Neural crest cell (in vitro differentiated cells): ENCODE measurements around the gene PARP8. TPM values are rescaled to one million over a fixed set of nuclear protein-coding genes. Genes with fewer than 3 reads are reported as not detected.

Experiments used
- DNase-seq: peaks from one replicate; pipeline ENCODE4 v3.0.0; 2021; ENCODE audit warnings: low read depth, mixed read lengths, low spot score
- H3K27ac Mint-ChIP-seq: one replicate; pipeline ENCODE4 v1.8.0; 2021; ENCODE audit warnings: mild to moderate bottlenecking, mixed read lengths; ENCODE audit not compliant: unreplicated experiment
- H3K27me3 Mint-ChIP-seq: 2 replicates; pipeline ENCODE4 v1.8.0; 2021; ENCODE audit warnings: low read depth, mild to moderate bottlenecking, mixed read lengths
- H3K36me3 Mint-ChIP-seq: 2 replicates; pipeline ENCODE4 v1.8.0; 2021; ENCODE audit warnings: low read depth, mild to moderate bottlenecking, mixed read lengths
- H3K4me1 Mint-ChIP-seq: 2 replicates; pipeline ENCODE4 v1.8.0; 2021; ENCODE audit warnings: mixed read lengths
- H3K4me3 Mint-ChIP-seq: one replicate; pipeline ENCODE4 v1.8.0; 2021; ENCODE audit warnings: mild to moderate bottlenecking, mixed read lengths
- H3K9me3 Mint-ChIP-seq: 2 replicates; pipeline ENCODE4 v1.8.0; 2021; ENCODE audit warnings: mixed read lengths
- total RNA-seq: library from RNA; stranded (reverse); gene quantifications from 2 replicates; pipeline ENCODE4 v1.2.1, GENCODE V29; 2021
- TF ChIP-seq, protein P1 (sequence below): fragments of 200-600 bp; sonication (generic); conservative IDR thresholded peaks from 2 replicates; pipeline ENCODE4 v1.5.0; 2021; ENCODE audit warnings: antibody characterized with exemption, mild to moderate bottlenecking

PARP8 gene
- total RNA-seq, 1 donor from 2014 or later: 31.0 TPM

DNA sequence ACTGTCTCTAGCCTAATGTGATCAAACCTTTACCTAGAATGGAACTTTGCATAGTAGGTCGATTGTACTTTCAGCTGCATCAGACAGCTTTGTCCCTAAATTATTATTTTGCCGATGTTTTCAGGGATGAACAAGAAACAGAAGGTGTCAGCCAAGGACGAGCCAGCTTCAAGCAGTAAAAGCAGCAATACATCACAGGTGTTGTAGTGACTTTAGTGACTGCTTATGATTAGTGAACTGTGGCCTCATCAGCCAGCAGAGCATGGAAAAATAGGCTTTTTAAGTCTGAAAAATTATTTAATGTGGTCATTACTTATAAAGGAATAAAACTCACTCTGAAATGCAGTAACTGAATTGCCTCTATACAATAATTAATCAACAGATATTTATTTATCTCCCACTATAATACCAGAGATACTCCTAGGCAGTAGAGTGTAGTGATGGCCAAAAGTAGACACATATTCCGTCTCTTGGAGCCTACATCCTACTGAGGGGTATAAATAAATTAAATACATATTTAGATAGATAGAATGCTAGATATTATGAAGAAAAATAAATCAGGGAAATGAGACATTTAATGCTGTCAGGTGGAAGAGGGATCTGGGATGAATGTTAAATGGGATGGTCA, 166.3 kb downstream of the PARP8 start:
- TF ChIP-seq, protein P1, sequence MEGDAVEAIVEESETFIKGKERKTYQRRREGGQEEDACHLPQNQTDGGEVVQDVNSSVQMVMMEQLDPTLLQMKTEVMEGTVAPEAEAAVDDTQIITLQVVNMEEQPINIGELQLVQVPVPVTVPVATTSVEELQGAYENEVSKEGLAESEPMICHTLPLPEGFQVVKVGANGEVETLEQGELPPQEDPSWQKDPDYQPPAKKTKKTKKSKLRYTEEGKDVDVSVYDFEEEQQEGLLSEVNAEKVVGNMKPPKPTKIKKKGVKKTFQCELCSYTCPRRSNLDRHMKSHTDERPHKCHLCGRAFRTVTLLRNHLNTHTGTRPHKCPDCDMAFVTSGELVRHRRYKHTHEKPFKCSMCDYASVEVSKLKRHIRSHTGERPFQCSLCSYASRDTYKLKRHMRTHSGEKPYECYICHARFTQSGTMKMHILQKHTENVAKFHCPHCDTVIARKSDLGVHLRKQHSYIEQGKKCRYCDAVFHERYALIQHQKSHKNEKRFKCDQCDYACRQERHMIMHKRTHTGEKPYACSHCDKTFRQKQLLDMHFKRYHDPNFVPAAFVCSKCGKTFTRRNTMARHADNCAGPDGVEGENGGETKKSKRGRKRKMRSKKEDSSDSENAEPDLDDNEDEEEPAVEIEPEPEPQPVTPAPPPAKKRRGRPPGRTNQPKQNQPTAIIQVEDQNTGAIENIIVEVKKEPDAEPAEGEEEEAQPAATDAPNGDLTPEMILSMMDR: no peak
- Mint-ChIP-seq H3K9me3 (no peaks in the 10 kb centered on the region), H3K4me3 (no peak overlapping the region), H3K4me1 (peaks cover 6% of the 10 kb centered on the region), H3K27ac (no peak overlapping the region), H3K36me3 (peaks cover 7% of the 10 kb centered on the region), H3K27me3 (no peaks in the 10 kb centered on the region)
- DNase-seq: no peak

DNA sequence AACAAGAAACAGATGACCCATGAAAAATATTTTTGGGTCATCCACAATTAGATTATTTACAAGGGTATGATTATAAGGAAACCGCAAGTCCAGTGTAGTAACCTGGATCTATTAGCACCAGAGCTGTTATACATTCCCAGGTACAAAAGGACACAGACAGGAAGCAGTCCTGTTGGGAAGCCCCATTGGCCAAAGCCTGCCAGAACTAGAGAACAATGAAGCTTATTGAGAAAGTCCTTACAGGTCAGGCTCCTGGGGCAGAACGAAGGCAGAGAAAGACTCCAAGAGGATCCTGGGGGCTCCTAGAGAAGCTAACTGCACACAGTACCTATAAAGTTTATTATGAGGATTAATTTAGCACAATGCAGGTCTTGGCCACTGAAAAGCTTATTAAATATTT, 169.9 kb downstream of the PARP8 start:
- H3K27ac Mint-ChIP-seq: peak overlapping the region; percentile 68
- H3K9me3 Mint-ChIP-seq: no peaks in the 10 kb centered on the region

DNA sequence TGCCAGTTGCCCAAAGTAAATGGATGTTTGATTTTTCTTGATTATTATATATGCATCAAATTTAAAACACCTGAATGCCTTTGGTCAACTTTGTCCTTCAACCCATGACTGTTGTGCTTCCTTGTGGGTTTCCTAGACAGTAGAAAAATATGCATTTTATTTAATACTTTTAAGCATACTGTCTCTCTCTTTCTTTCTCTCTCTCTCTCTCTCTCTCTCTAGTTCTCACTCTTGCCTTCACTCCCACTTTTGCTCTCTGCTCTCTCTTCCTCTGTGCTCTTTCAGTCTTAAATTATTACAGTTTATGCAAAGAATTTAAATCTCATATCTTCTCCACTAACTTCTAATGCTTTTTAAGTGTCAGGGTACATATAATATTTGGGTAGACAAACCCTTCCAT, 173.0 kb downstream of the PARP8 start:
- H3K27me3 Mint-ChIP-seq: no peaks in the 10 kb centered on the region
- no peak overlapping the region for H3K27ac Mint-ChIP-seq
- no peaks in the 10 kb centered on the region for H3K9me3 Mint-ChIP-seq
- TF ChIP-seq, protein P1: no peak
- no peak overlapping the region for H3K4me3 Mint-ChIP-seq
- peaks cover 7% of the 10 kb centered on the region for H3K36me3 Mint-ChIP-seq
- no peak for DNase-seq
- H3K4me1 Mint-ChIP-seq: peaks cover 6% of the 10 kb centered on the region

More for the DNA sequence above, 169.9 kb downstream of the PARP8 start:
- no peak for DNase-seq
- Mint-ChIP-seq H3K4me1 (peaks cover 6% of the 10 kb centered on the region), H3K36me3 (peaks cover 7% of the 10 kb centered on the region), H3K4me3 (no peak overlapping the region), H3K27me3 (no peaks in the 10 kb centered on the region)
- TF ChIP-seq, protein P1: no peak

DNA sequence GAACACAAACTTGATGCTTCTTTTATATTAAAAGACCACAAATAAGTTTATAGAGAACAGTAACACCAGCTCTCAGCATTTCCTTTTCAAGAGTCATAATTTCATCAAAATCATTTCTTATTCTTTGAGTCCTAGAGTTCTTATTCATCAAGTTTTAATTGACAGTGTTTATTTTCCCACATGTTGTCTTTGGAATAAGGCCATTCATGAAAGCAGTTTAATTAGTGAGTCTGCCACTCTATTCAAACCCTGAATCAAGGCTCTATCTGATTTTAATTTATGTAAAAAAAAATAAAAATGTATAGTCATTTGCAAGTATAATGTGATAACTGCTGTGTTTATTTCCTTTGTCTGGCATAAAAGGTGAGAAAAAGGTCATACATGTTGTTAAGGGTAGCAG, 176.7 kb downstream of the PARP8 start:
- H3K9me3 Mint-ChIP-seq: no peaks in the 10 kb centered on the region
- TF ChIP-seq, protein P1: no peak

GRCh38 chr5:50846261-50846660, 179.8 kb downstream of the PARP8 start:
- Mint-ChIP-seq H3K9me3 (no peaks in the 10 kb centered on the region), H3K27me3 (no peaks in the 10 kb centered on the region), H3K4me1 (no peaks in the 10 kb centered on the region), H3K36me3 (no peaks in the 10 kb centered on the region), H3K27ac (no peak overlapping the region), H3K4me3 (no peak overlapping the region)
- TF ChIP-seq, protein P1: no peak
- no peak for DNase-seq

More for the DNA sequence above, 176.7 kb downstream of the PARP8 start:
- no peak overlapping the region for H3K27ac Mint-ChIP-seq
- peaks cover 7% of the 10 kb centered on the region for H3K36me3 Mint-ChIP-seq
- H3K4me3 Mint-ChIP-seq: no peak overlapping the region
- DNase-seq: no peak
- H3K4me1 Mint-ChIP-seq: no peaks in the 10 kb centered on the region
- H3K27me3 Mint-ChIP-seq: no peaks in the 10 kb centered on the region
